Stimulated activated CD4-positive, alpha-beta T cell treated with anti-CD3 and anti-CD28 coated beads, Interleukin-2, amount 100 ng/mL, for 24 hours (primary cell): ENCODE data around the gene VEGFA.

Experiments used
- DNase-seq, 2 donors: peaks; one replicate each; pipeline ENCODE4 v3.0.0-alpha.2; 2020

VEGFA gene

DNA sequence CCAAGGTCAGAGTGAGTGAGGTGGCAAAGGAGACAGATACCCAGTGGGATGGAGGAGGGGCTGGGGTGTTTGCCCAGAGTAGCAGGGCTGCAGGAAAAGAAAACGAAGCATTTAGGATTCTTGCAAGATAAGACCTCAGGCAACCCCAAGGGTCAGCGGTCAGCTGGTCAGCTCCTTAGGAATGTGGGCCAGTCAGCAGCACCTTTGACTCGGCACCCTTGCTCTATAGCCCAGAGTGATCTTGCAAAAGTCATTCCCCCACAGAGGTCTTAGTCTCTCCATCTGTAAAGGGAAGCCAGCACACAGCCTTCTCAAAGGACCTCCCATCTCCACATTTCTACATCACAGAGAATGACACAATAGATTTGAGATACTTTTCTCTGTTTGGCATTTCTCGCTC is 56.7 kb downstream of the VEGFA start:
- DNase-seq: no peak

DNA sequence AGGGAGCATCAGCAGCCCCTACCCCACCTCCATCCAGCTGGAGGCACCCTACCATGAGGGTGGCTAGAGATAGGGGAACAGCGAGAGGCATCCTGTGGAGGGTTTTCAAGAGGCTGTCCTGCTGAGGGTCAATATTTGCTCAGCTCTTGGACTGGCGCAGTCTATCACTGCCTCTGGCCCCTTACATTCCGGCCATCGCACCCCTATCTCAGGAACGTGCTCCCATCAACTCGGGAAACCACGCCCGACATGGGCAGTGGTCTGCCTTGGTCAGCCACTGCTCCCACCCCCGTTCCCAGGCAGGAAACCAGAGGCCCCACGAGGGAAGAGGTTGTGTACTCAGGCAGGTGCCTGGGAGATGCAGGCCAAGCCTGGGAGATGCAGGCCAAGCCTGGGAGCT is 57.9 kb downstream of the VEGFA start:
- no peak for DNase-seq

GRCh38 chr6:43828711-43829110 is 58.7 kb downstream of the VEGFA start:
- no peak for DNase-seq

DNA sequence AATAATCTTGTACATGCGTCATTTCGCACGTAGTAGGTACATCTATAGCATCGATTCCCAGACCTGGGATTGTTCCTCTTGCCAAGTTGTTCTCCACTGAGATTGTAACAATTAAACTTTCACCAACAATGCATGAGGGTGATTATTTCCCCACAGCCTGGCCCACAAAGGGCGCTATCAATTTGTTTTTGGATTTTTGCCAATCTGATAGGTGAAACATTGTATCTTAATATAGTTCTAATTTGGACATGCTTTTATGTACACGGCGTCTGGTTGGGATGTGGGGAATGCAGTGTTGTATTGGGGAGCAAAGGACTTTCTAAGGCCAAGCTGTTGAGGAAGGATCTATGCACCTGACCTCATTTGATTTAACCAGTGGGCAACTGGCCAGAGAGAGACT is 59.5 kb downstream of the VEGFA start:
- no peak for DNase-seq

- no peak for DNase-seq
Observed at GRCh38 chr6:43830775-43831174, 60.8 kb downstream of the VEGFA start.

GRCh38 chr6:43831191-43831590 is 61.2 kb downstream of the VEGFA start:
- DNase-seq: no peak

DNA sequence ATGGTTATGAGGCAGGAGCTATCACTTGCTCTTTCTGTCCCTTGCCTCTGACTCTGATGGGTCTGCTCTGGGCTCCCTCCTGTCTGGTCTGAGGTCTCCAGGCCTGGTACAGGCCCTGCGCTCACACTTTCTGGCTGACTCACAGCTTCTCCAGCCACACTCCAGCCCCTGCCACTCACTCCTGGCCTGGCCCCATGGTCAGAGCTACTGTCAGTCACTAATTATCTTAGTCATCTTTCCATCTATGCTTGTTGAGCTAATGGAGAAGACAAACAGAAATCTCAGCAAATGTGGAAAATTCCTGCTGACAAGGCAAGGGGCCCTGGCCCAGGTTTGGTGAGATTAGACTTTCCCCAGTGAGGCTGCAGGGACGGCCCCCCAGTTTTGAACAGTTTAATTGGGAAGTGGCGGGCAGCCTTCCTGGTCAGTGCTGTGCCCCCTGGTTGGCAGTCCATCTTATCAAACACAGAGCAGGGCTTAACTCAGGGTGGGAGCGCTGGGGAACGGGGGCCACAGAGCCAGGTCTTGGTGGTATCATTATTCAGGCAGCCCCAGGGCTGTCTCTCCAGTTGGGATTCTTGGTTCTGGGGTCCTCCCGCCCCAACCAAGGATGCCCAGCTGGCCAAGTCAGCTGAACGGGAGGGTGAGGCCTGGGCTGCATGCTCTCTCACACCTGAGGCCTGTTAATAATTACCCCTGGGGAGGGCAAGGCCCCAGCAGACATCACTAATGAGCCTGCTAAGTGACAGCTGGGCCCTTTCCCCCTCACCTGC is 63.4 kb downstream of the VEGFA start:
- no peak for DNase-seq

GRCh38 chr6:43833996-43834390 is 64.0 kb downstream of the VEGFA start:
- no peak for DNase-seq

- DNase-seq: no peak
Observed at GRCh38 chr6:43834528-43835155, 64.6 kb downstream of the VEGFA start.

- no peak for DNase-seq
Observed at GRCh38 chr6:43835872-43836419, 65.9 kb downstream of the VEGFA start.
